Esophagus squamous epithelium (tissue), 4 donors: ENCODE results near the gene FNDC8.

Source experiments
- CTCF ChIP-seq, 6 experiments: fragments of 450-650 bp in 4 of 6; fragments of 200-600 bp in 2 of 6; sonication (generic) in 2 of 6; IDR thresholded peaks; one replicate each; pipeline ENCODE4 v1.5.1; 2016 to 2019; ENCODE audit warnings: antibody characterized with exemption in 6 of 6, mild to moderate bottlenecking in 4 of 6, moderate library complexity in 4 of 6
- POLR2A ChIP-seq, 4 donors: fragments of 450-650 bp; IDR thresholded peaks; one replicate each; pipeline ENCODE4 v1.6.1; 2017; ENCODE audit warnings: antibody characterized with exemption in 4 of 4, mild to moderate bottlenecking in 4 of 4, moderate library complexity in 3 of 4

- TF ChIP-seq CTCF (IDR thresholded peaks at IDR 0.05) = no peak
- no peak for TF ChIP-seq POLR2A (IDR thresholded peaks at IDR 0.05)
Measured at GRCh38 chr17:35084987-35085386, 36.4 kb upstream of the FNDC8 start.
